ENCODE measurements around the gene S100PBP. TPM values are rescaled to one million over a fixed set of nuclear protein-coding genes. Genes with fewer than 3 reads are reported as not detected.
"Not testable (repeated sequence)": the region's sequence is repeated elsewhere in the genome, so short reads cannot be mapped to it uniquely, and the experiment has no call there.

Gene S100PBP
- total RNA-seq, 3 donors from 2014 or later (not counting 1 experiment from before 2014, with no cell fraction given) = 84.5 to 114 (median 85.5) TPM

GRCh38 chr1:32904797-32905196 is 87.3 kb downstream of the S100PBP start:
- intact Hi-C loops (cut with micrococcal nuclease) = no loop called here
- H3K9me3 Mint-ChIP-seq = no peaks in the 10 kb centered on the region
- peaks cover 19% of the 10 kb centered on the region for H3K27me3 ChIP-seq (ENCODE audit: control insufficient read depth, insufficient read depth, low read length)
- no peak overlapping the region for H3K4me3 Mint-ChIP-seq
- peaks cover 22 to 26% of the 10 kb centered on the region in 2 donors for H3K27me3 Mint-ChIP-seq (ENCODE audit: low read depth in 2 of 2)
- WGBS (ENCODE audit: insufficient coverage) = 83% methylated on average over 2 of the region's 2 CpGs
- H3K36me3 ChIP-seq (ENCODE audit: control insufficient read depth, insufficient read depth, low read length) = no peaks in the 10 kb centered on the region
- no peak for DNase-seq
- H3K4me1 ChIP-seq (ENCODE audit: control insufficient read depth, insufficient read depth, low read length) = peaks cover 11% of the 10 kb centered on the region
- no peaks in the 10 kb centered on the region for H3K9me3 ChIP-seq (ENCODE audit: control insufficient read depth, insufficient read depth, low read length)
- no peaks in the 10 kb centered on the region for H3K36me3 Mint-ChIP-seq
- H3K4me3 ChIP-seq (ENCODE audit: low read length) = no peak overlapping the region
- no peak for TF ChIP-seq CTCF (IDR thresholded peaks at IDR 0.05)
- peaks cover 4 to 10% of the 10 kb centered on the region in 2 donors for H3K4me1 Mint-ChIP-seq
- ATAC-seq = no peak
- H3K27ac Mint-ChIP-seq = no peak overlapping the region
- no peak overlapping the region for H3K27ac ChIP-seq (ENCODE audit: low read length)

GRCh38 chr1:32905588-32905987 is 88.1 kb downstream of the S100PBP start:
- H3K4me3 ChIP-seq (ENCODE audit: low read length); H3K4me1 ChIP-seq (ENCODE audit: control insufficient read depth, insufficient read depth, low read length); H3K4me1 Mint-ChIP-seq; H3K27ac Mint-ChIP-seq; H3K9me3 ChIP-seq (ENCODE audit: control insufficient read depth, insufficient read depth, low read length); H3K36me3 Mint-ChIP-seq; H3K4me3 Mint-ChIP-seq; H3K27ac ChIP-seq (ENCODE audit: low read length); DNase-seq; intact Hi-C loops (cut with micrococcal nuclease); H3K9me3 Mint-ChIP-seq; ATAC-seq; H3K36me3 ChIP-seq (ENCODE audit: control insufficient read depth, insufficient read depth, low read length): not testable (repeated sequence)
- H3K27me3 ChIP-seq (ENCODE audit: control insufficient read depth, insufficient read depth, low read length) = peaks cover 12% of the 10 kb centered on the region
- 82% methylated on average over 10 of the region's 10 CpGs for WGBS (ENCODE audit: insufficient coverage)
- peaks cover 18 to 30% of the 10 kb centered on the region in 2 donors for H3K27me3 Mint-ChIP-seq (ENCODE audit: low read depth in 2 of 2)

GRCh38 chr1:32906654-32907053 is 89.2 kb downstream of the S100PBP start:
- Mint-ChIP-seq H3K27ac (no peak overlapping the region), H3K36me3 (no peaks in the 10 kb centered on the region), H3K4me3 (no peak overlapping the region), H3K4me1 (peaks cover 0 to 2% of the 10 kb centered on the region in 2 donors), H3K27me3 (ENCODE audit: low read depth in 2 of 2) (peaks cover 13 to 26% of the 10 kb centered on the region in 2 donors), H3K9me3 (no peaks in the 10 kb centered on the region)
- H3K4me3 ChIP-seq (ENCODE audit: low read length) = no peak overlapping the region
- ATAC-seq (no peak), DNase-seq (no peak)
- H3K27me3 ChIP-seq (ENCODE audit: control insufficient read depth, insufficient read depth, low read length) = peaks cover 5% of the 10 kb centered on the region
- H3K36me3 ChIP-seq (ENCODE audit: control insufficient read depth, insufficient read depth, low read length) = no peaks in the 10 kb centered on the region
- no peaks in the 10 kb centered on the region for H3K9me3 ChIP-seq (ENCODE audit: control insufficient read depth, insufficient read depth, low read length)
- 81% methylated on average over 4 of the region's 7 CpGs for WGBS (ENCODE audit: insufficient coverage)
- no peak overlapping the region for H3K27ac ChIP-seq (ENCODE audit: low read length)
- H3K4me1 ChIP-seq (ENCODE audit: control insufficient read depth, insufficient read depth, low read length) = peaks cover 1% of the 10 kb centered on the region
- TF ChIP-seq CTCF (IDR thresholded peaks at IDR 0.05) = no peak
- intact Hi-C loops (cut with micrococcal nuclease) = no loop called here

- Mint-ChIP-seq H3K27ac (no peak overlapping the region), H3K4me3 (no peak overlapping the region), H3K9me3 (no peaks in the 10 kb centered on the region), H3K4me1 (no peaks in the 10 kb centered on the region), H3K27me3 (ENCODE audit: low read depth in 2 of 2) (peaks cover 7 to 19% of the 10 kb centered on the region in 2 donors), H3K36me3 (no peaks in the 10 kb centered on the region)
- Histone ChIP-seq H3K4me3 (ENCODE audit: low read length) (no peak overlapping the region), H3K36me3 (ENCODE audit: control insufficient read depth, insufficient read depth, low read length) (no peaks in the 10 kb centered on the region), H3K27me3 (ENCODE audit: control insufficient read depth, insufficient read depth, low read length) (peaks cover 3% of the 10 kb centered on the region), H3K27ac (ENCODE audit: low read length) (no peak overlapping the region), H3K9me3 (ENCODE audit: control insufficient read depth, insufficient read depth, low read length) (no peaks in the 10 kb centered on the region), H3K4me1 (ENCODE audit: control insufficient read depth, insufficient read depth, low read length) (no peaks in the 10 kb centered on the region)
- no peak for ATAC-seq
- no peak for DNase-seq
- WGBS (ENCODE audit: insufficient coverage) = 38% methylated on average over 4 of the region's 4 CpGs
- intact Hi-C loops (cut with micrococcal nuclease) = no loop called here
- TF ChIP-seq CTCF (IDR thresholded peaks at IDR 0.05) = no peak
Observed at GRCh38 chr1:32907435-32907834, 90.0 kb downstream of the S100PBP start.

Other genes starting within 250 kb of the S100PBP start
- gene ZBTB8OS, start 167.1 kb upstream of the S100PBP start, total RNA-seq = 10 to 100 TPM; 46.1 to 62.2 (median 55.6) TPM
- 100 to 1,000 TPM; 199 to 241 (median 224) TPM for gene RBBP4, start 166.4 kb upstream of the S100PBP start, total RNA-seq
- gene SYNC, start 114.9 kb upstream of the S100PBP start, total RNA-seq = not detected
- 100 to 1,000 TPM; 163 to 223 (median 197) TPM for gene YARS1, start 295 bp upstream of the S100PBP start, total RNA-seq
- gene FNDC5, start 53.3 kb downstream of the S100PBP start, total RNA-seq = under 1 TPM in 1 of 3 donors, not detected in 2; 0.36 TPM
- under 1 TPM in 1 of 3 donors, not detected in 2; 0.59 TPM for gene HPCA, start 68.8 kb downstream of the S100PBP start, total RNA-seq
- gene TMEM54, start 83.7 kb downstream of the S100PBP start, total RNA-seq = not detected
- 100 to 1,000 TPM in 1 of 3 donors, 10 to 100 TPM in 2; 44.2 to 110 (median 54.3) TPM for gene RNF19B, start 147.2 kb downstream of the S100PBP start, total RNA-seq
- gene AK2, start 219.2 kb downstream of the S100PBP start, total RNA-seq = 10 to 100 TPM; 64.8 to 94.0 (median 67.1) TPM